HG02678 (cell line): ENCODE measurements around the gene AADACL3.

Source experiments
- ATAC-seq: cut with Tn5 transposase; IDR thresholded peaks from one replicate; pipeline ENCODE4 v1.9.1; 2021; ENCODE audit warnings: mild to moderate bottlenecking, moderate library complexity; ENCODE audit not compliant: unreplicated experiment

The AADACL3 gene

DNA sequence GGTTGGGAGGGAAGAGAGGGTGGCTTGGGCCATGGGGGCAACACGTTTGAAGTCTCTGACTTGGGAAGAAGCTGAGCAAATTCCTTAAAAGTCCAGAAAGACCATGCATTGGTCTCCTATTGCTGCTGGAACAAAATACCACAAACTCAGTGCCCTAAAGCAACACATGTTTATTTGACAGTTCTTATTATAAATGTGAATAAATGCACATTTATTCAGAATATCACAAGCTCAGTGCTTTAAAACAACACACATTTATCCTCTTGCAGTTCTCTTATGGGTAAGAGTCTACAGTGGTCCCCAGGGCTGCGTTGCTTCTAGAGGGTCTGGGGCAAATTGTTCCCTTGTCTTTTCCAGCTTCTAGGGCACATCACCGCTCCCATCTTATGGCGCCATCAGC is 47.6 kb downstream of the AADACL3 start:
- ATAC-seq: no peak

DNA sequence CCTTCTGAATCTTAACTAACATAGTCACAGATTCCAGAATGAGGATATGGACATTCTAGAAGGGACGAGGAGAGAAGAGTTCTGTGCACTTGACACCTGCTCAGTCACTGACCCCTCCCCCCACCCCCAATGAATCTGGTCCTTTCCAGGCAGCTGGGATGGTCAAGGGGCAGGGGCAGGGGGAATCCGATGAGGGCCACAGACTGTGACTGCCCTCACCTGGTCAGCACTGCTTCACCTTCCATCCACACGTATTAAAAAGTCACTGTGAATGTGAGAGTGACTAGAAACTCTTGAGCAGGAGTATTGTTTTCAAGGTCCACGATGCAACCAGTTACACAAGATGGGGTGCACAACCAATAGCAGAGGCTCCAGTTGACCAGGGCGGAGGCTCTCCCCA is 48.1 kb downstream of the AADACL3 start:
- ATAC-seq: no peak

DNA sequence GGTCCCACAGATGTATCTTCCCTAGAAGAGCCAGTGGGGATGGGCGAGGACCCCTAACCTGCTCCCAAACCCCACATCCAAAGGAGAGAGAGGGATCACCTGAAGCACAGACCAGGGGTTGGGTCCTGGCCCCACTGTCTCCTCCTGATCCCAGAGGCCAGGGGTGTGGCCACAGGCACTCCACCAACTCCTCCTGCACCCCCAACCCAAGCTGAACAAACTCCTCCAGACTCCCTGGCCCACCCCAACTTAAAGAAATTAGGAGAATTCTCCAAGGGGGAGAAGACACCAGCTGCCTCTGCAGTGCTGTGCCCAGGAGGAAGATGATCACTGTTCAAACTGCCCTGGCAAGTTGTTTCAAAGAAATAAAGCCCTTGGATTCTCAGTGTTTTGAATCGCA is 53.1 kb downstream of the AADACL3 start:
- ATAC-seq: no peak

DNA sequence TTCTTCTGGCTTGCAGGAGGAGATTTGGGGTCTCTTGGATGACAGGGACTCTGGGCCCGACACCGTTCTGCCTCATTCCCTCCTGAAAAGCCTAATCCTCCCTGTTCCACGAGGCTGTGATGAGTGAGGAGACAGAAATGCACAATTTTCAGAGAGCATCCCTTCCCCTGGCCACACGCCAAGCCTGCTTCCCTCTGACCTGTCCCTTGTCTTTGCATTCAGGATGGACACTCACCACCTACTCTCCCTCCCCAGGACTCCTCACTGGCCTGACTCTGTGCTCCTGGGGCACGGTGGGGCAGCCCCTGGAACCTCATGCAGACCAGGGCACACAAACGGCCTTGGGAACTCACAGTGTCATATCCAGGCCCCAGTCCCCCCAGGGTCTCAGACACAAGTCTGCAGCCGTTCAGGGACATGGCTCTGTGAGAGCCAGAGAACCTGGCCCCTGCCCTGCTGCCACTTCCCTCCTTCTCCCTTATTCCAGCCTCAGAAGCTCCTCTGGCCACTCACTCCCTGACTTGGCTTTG is 54.1 kb downstream of the AADACL3 start:
- no peak for ATAC-seq

DNA sequence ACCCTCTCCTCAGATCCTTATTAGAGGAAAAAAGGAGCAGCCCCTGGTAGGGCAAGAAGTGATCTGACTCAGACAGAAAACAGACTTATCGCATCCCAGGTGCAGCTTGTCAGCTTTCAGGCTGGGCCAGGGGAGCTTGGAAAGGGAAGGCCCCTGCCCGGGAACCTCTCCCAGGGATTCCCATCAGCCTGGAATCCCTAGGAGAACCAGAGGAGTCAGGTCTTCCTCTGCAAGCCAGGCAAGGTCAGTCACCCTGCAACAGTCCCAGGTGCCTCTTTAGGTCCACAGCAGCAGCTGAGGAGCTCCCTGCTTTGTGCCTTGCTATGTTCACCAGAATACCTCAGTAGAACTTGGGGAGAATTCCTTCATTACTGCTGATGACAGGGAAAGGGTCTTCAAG is 54.7 kb downstream of the AADACL3 start:
- ATAC-seq: no peak

DNA sequence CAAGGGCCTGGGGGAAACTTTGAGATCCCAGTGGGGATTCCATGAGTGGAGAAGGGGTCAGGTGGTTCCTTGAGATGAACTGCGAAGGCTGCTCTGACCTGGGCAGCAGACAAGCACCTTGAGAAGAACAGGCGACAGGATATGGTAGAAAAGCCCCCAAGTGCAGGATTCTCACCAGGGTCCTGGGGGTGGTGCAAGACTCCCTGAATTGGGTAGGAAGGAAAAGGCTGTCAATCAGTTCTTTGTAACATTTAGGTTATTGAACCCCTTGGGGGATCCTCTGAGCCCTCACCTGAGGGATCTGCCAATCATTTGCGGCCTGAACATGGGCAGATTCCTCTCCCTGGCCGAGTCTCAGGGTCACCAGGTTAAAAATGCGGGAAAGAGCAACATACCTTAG is 55.3 kb downstream of the AADACL3 start:
- no peak for ATAC-seq

DNA sequence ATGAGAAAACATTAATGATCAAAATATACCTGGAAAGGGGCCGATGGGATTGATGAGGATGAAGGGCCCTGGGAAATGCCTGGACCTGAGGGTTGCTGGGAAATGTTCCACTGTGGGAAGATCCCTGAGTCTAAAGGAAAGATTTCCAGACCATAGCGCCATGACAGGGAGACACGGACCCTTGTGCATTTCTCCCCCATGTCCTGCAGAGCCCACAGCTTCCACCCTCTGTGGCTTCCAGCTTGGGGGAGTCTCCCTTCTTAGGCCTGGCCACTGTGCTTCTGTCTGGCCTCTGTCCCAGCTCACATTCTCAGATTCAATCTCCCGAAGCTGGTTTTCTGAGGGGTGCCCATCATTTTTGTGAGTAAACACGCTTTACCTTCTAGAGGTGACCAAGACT is 56.6 kb downstream of the AADACL3 start:
- ATAC-seq: no peak

DNA sequence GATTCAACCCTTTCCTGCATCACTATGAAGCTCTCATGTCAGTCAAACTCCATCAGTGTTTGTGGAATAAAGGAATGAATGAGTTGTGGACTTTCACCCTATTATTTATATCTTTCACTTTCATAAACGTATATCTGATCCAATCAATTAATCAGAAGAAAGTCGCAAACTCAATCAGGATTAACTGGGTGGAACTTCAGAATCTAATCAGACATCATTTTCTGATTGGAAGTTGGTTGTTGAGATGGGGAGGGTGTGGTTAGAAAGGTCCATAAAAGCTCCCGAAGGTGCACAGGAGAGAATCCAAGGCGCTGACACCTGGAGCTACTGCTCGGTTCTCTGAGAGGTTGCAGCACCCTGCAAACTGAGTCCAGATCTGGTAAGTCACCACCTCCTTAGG is 57.5 kb downstream of the AADACL3 start, which contains the start of gene PRAMEF12:
Gene PRAMEF12, plus strand, starts transcription at position 301 of the 400 bp plus-strand sequence. CDS start 1,130 bp downstream, outside the sequence.
- ATAC-seq: no peak

DNA sequence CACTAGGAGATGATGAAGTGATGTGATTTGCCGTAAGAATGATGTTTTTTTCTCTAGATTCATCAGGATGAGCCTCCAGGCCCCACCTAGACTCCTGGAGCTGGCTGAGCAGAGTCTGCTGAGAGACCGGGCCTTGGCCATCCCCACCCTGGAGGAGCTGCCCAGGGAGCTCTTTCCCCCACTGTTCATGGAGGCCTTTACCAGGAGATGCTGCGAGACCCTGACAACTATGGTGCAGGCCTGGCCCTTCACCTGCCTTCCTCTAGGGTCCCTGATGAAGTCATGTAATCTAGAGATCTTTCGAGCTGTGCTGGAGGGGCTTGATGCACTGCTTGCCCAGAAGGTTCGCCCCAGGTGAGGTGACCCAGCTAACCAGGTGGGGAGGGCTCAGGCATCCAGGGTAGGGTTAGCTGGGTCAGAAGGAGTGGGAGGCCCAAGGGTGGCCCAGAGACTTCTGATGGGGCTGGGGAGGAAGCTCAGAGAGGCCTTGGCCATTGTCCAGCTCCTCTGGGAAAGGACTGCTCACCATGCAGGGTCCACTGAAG is 59.0 kb downstream of the AADACL3 start:
- ATAC-seq: no peak

DNA sequence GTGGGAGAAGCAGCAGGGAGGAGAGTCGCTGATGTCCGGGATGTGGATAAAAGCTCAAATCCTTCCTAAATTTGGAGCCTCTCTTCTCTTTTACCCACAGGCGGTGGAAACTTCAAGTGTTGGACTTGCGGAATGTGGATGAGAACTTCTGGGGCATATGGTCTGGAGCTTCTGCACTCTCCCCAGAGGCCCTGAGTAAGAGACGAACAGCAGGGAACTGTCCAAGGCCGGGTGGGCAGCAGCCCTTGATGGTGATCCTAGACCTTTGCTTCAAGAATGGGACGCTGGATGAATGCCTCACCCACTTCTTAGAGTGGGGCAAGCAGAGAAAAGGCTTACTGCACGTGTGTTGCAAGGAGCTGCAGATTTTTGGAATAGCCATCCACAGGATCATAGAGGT is 59.5 kb downstream of the AADACL3 start:
- no peak for ATAC-seq

DNA sequence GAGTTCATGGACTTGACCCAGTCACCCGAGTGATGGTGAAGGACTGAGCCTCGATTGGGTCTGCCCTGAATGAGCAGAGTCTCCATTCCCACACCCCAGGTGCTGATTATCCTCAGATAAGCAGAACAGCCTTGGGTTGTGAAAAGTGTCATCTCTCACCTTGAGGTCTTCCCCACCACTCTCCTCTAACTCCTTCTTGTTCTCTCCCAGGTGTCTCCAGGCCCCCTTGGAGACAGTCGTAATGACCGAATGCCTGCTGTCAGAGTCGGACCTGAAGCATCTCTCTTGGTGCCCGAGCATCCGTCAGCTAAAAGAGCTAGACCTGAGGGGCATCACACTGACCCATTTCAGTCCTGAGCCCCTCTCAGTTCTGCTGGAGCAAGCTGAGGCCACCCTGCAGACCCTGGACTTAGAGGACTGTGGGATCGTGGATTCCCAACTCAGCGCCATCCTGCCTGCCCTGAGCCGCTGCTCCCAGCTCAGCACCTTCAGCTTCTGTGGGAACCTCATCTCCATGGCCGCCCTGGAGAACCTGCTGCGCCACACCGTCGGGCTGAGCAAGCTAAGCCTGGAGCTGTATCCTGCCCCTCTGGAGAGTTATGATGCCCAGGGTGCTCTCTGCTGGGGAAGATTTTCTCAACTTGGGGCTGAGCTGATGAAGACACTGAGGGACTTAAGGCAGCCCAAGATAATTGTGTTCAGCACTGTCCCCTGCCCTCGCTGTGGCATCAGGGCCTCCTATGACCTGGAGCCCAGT is 61.1 kb downstream of the AADACL3 start:
- no peak for ATAC-seq
